CD14-positive monocyte (primary cell): Measurements from ENCODE around the gene FAM3A. TPM values are rescaled to one million over a fixed set of nuclear protein-coding genes. Genes with fewer than 3 reads are reported as not detected.

Source experiments
- DNase-seq, 3 donors: peaks; one replicate each; pipeline ENCODE4 v3.0.0-alpha.2; 2011 to 2022
- H2AFZ ChIP-seq: 2 replicates; pipeline ENCODE4 v1.6.0; 2012; ENCODE audit warnings: mild to moderate bottlenecking, low read depth, low read length, inconsistent platforms; ENCODE audit not compliant: insufficient read depth, poor library complexity, severe bottlenecking
- H3K27ac ChIP-seq, 2 donors: 1 replicate in 1 of 2; 2 replicates in 1 of 2; pipeline ENCODE4 v1.5.1; 2012 to 2013; ENCODE audit warnings: low read length in 2 of 2, control low read depth in 1 of 2, inconsistent platforms in 1 of 2, low read depth in 1 of 2, mild to moderate bottlenecking in 1 of 2
- H3K27me3 ChIP-seq, 2 donors: one replicate each; pipeline versions ENCODE4 v1.6.0 to v1.6.1; 2011 to 2013; ENCODE audit warnings: low read length in 2 of 2; ENCODE audit not compliant: control insufficient read depth in 2 of 2, insufficient read depth in 2 of 2
- H3K36me3 ChIP-seq, 2 donors: replicated peaks in 1 of 2; 1 replicate in 1 of 2; 2 replicates in 1 of 2; pipeline versions ENCODE4 v1.5.1 to v1.6.1; 2012 to 2013; ENCODE audit warnings: low read length in 2 of 2, control low read depth in 1 of 2, inconsistent platforms in 1 of 2, mild to moderate bottlenecking in 1 of 2; ENCODE audit not compliant: insufficient read depth in 2 of 2, control insufficient read depth in 1 of 2
- H3K4me1 ChIP-seq, 2 donors: 1 replicate in 1 of 2; 2 replicates in 1 of 2; pipeline versions ENCODE4 v1.5.1 to v1.6.1; 2012 to 2013; ENCODE audit warnings: low read length in 2 of 2, control low read depth in 1 of 2, inconsistent platforms in 1 of 2, mild to moderate bottlenecking in 1 of 2, moderate library complexity in 1 of 2; ENCODE audit not compliant: insufficient read depth in 2 of 2, control insufficient read depth in 1 of 2
- H3K4me2 ChIP-seq: replicated peaks from 2 replicates; pipeline ENCODE3; 2012; ENCODE audit warnings: low read length, moderate library complexity, mild to moderate bottlenecking; ENCODE audit not compliant: poor library complexity, severe bottlenecking; ENCODE audit errors: extremely low read depth
- H3K4me3 ChIP-seq, 3 experiments: fragments of 200-600 bp in 1 of 3; sonication (generic) in 1 of 3; replicated peaks in 1 of 3; 1 replicate in 2 of 3; 2 replicates in 1 of 3; pipeline ENCODE4 v1.5.1; 2011 to 2013; ENCODE audit warnings: low read length in 3 of 3, mild to moderate bottlenecking in 3 of 3, control low read depth in 2 of 3, low read depth in 2 of 3, inconsistent platforms in 1 of 3, moderate library complexity in 1 of 3
- H3K79me2 ChIP-seq: 2 replicates; pipeline ENCODE4 v1.6.0; 2012; ENCODE audit warnings: mild to moderate bottlenecking, control low read depth, inconsistent platforms, low read length, moderate library complexity; ENCODE audit not compliant: insufficient read depth
- H3K9ac ChIP-seq: 2 replicates; pipeline ENCODE4 v1.6.0; 2017; ENCODE audit warnings: low read length, mild to moderate bottlenecking; ENCODE audit not compliant: insufficient read depth, poor library complexity, severe bottlenecking
- H3K9me3 ChIP-seq, 2 donors: replicated peaks in 1 of 2; 1 replicate in 1 of 2; 2 replicates in 1 of 2; pipeline versions ENCODE4 v1.5.1 to v1.6.1; 2012 to 2013; ENCODE audit warnings: low read length in 2 of 2, control low read depth in 1 of 2; ENCODE audit not compliant: control insufficient read depth in 1 of 2, insufficient read depth in 1 of 2
- H4K20me1 ChIP-seq: 2 replicates; pipeline ENCODE4 v1.6.0; 2012; ENCODE audit warnings: mild to moderate bottlenecking, low read length, control low read depth, moderate library complexity; ENCODE audit not compliant: insufficient read depth
- H3K27ac Mint-ChIP-seq, 7 donors: one replicate each; pipeline ENCODE4 v1.8.0; 2020; ENCODE audit warnings: mild to moderate bottlenecking in 7 of 7, mixed read lengths in 7 of 7, moderate library complexity in 6 of 7, inconsistent platforms in 2 of 7
- H3K27me3 Mint-ChIP-seq, 3 donors: one replicate each; pipeline ENCODE4 v1.8.0; 2021 to 2022; ENCODE audit warnings: low read depth in 3 of 3, mild to moderate bottlenecking in 3 of 3, mixed read lengths in 3 of 3, moderate library complexity in 3 of 3, inconsistent platforms in 1 of 3
- H3K36me3 Mint-ChIP-seq, 2 donors: one replicate each; pipeline ENCODE4 v1.8.0; 2020; ENCODE audit warnings: mixed read lengths in 2 of 2, inconsistent platforms in 1 of 2, mild to moderate bottlenecking in 1 of 2
- H3K4me1 Mint-ChIP-seq: one replicate; pipeline ENCODE4 v1.8.0; 2020; ENCODE audit warnings: mild to moderate bottlenecking, mixed read lengths
- H3K4me3 Mint-ChIP-seq, 2 donors: one replicate each; pipeline ENCODE4 v1.8.0; 2020; ENCODE audit warnings: mild to moderate bottlenecking in 2 of 2, mixed read lengths in 2 of 2, moderate library complexity in 1 of 2
- H3K9me3 Mint-ChIP-seq, 7 donors: one replicate each; pipeline ENCODE4 v1.8.0; 2020 to 2022; ENCODE audit warnings: mixed read lengths in 7 of 7, mild to moderate bottlenecking in 6 of 7, moderate library complexity in 6 of 7, inconsistent platforms in 2 of 7
- CTCF ChIP-seq: fragments of 200-600 bp; IDR thresholded peaks from one replicate; pipeline ENCODE4 v1.8.0; 2022; ENCODE audit warnings: antibody characterized with exemption, mild to moderate bottlenecking
- WGBS: methylation state at CpG from one replicate; pipeline ENCODE4 v1.1.5; 2013; ENCODE audit warnings: missing lambda C conversion rate; ENCODE audit not compliant: insufficient coverage; 5-methylcytosine and 5-hydroxymethylcytosine counted together
- intact Hi-C, 2 donors: fragments of 100-400 bp; cut with micrococcal nuclease; formaldehyde crosslinking; loops; one replicate each; pipeline versions ENCODE4 v1.15.0 to v1.15.1; 2023
- polyA plus RNA-seq, 3 donors: library from polyadenylated mRNA; depleted of rRNA in 1 of 3; unstranded in 2 of 3; stranded (reverse) in 1 of 3; fragments of 300-500 nt in 2 of 3; fragments of >200 nt in 1 of 3; fragmentation: Illumina TruSeq in 2 of 3; gene quantifications; 1 replicate in 2 of 3; 2 replicates in 1 of 3; pipeline ENCODE4 v1.2.3, GENCODE V29; 2012 to 2021

Gene FAM3A
- polyA plus RNA-seq, 3 donors, result 14.5 to 26.5 (median 16.3) TPM

- intact Hi-C loops, result no loop called here
- Mint-ChIP-seq H3K27ac (no peak overlapping the region), H3K36me3 (peaks cover 23 to 26% of the 10 kb centered on the region in 2 donors), H3K27me3 (peaks cover 0 to 12% (median 0%) of the 10 kb centered on the region in 3 donors), H3K9me3 (peaks cover 0 to 39% (median 13%) of the 10 kb centered on the region in 7 donors), H3K4me3 (no peak overlapping the region), H3K4me1 (peaks cover 11% of the 10 kb centered on the region)
- H3K4me3 ChIP-seq, result no peak overlapping the region
- no peak overlapping the region for H3K9ac ChIP-seq
- no peak for TF ChIP-seq CTCF
- no peak overlapping the region for H3K4me2 ChIP-seq
- DNase-seq, result no peak
- H3K9me3 ChIP-seq, result peaks cover 0 to 10% of the 10 kb centered on the region in 2 donors
- no peaks in the 10 kb centered on the region for H3K27me3 ChIP-seq
- 98% methylated on average over 7 of the region's 16 CpGs for WGBS
- H3K36me3 ChIP-seq, result peaks cover 0 to 16% of the 10 kb centered on the region in 2 donors
- no peak overlapping the region for H2AFZ ChIP-seq
- no peaks in the 10 kb centered on the region for H4K20me1 ChIP-seq
- peaks cover 3% of the 10 kb centered on the region for H3K79me2 ChIP-seq
- H3K4me1 ChIP-seq, result peaks cover 13 to 14% of the 10 kb centered on the region in 2 donors
- no peak overlapping the region for H3K27ac ChIP-seq
These were observed 3.0 kb downstream of the FAM3A start for GRCh38 chrX:154512879-154513553.

GRCh38 chrX:154511761-154512160, 4.3 kb downstream of the FAM3A start:
- DNase-seq, result no peak
- 20% methylated on average over 1 of the region's 12 CpGs for WGBS
- Mint-ChIP-seq H3K36me3 (peaks cover 30 to 32% of the 10 kb centered on the region in 2 donors), H3K4me3 (no peak overlapping the region), H3K27ac (peak overlapping the region in 3 of 7 donors; percentile 13 to 69 (median 32)), H3K4me1 (peaks cover 11% of the 10 kb centered on the region), H3K27me3 (peaks cover 0 to 6% (median 0%) of the 10 kb centered on the region in 3 donors), H3K9me3 (peaks cover 0 to 36% (median 12%) of the 10 kb centered on the region in 7 donors)
- Histone ChIP-seq H3K27me3 (no peaks in the 10 kb centered on the region), H4K20me1 (no peaks in the 10 kb centered on the region), H3K4me2 (no peak overlapping the region), H3K4me1 (peaks cover 9 to 10% of the 10 kb centered on the region in 2 donors), H3K9me3 (peaks cover 0 to 9% of the 10 kb centered on the region in 2 donors), H3K79me2 (peaks cover 3% of the 10 kb centered on the region), H3K4me3 (no peak overlapping the region), H3K9ac (no peak overlapping the region), H3K27ac (no peak overlapping the region), H3K36me3 (peaks cover 6 to 25% of the 10 kb centered on the region in 2 donors), H2AFZ (no peak overlapping the region)
- intact Hi-C loops, result no loop called here
- TF ChIP-seq CTCF, result no peak
